Raji (cell line): Measurements from ENCODE around the gene CHCHD3.

Experiments used
- POLR2A ChIP-seq: IDR thresholded peaks from 2 replicates; pipeline ENCODE4 v1.6.1; 2011; ENCODE audit warnings: low read depth, low read length, control low read depth; ENCODE audit not compliant: insufficient read depth

Gene CHCHD3

GRCh38 chr7:132791036-132791435 lies 290.9 kb downstream of the CHCHD3 start:
- TF ChIP-seq POLR2A: no peak

DNA sequence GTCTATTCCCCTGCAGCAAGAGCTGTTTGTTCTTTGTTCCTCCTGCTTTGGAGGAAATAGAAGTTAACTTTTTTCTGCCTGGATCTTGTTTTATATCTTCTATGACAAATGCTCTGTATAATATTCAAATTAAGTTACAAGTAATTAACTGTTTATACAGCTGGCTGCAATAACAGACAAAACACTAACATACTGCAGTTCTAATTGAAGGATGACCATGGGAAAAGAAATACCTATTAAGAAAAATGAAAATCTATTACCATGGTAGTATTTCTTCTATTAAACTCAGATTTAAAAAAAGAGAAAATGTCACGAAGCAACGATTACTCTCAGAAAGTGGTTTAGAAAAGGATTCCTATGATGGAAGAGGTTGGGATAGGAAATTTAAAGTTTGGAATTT lies 291.8 kb downstream of the CHCHD3 start:
- TF ChIP-seq POLR2A: no peak

DNA sequence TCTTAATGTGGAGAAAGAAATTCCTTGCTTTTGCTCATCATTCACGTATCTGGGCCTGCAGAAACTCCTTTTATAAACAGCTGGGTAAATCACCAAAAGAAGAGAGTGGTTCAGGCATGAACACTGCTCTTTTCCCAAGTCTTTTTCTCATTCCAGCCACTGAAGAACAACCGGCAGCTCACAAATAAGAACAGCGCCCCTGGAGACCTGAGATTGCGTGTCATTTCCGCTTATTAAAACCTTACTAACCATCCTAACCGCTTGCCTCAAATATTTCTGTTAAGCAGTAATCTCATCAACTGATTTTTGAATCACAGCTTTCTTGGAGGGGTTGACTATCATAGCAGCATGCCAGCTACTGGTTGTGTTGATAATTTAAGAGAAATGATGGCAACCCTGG lies 292.6 kb downstream of the CHCHD3 start:
- no peak for TF ChIP-seq POLR2A

DNA sequence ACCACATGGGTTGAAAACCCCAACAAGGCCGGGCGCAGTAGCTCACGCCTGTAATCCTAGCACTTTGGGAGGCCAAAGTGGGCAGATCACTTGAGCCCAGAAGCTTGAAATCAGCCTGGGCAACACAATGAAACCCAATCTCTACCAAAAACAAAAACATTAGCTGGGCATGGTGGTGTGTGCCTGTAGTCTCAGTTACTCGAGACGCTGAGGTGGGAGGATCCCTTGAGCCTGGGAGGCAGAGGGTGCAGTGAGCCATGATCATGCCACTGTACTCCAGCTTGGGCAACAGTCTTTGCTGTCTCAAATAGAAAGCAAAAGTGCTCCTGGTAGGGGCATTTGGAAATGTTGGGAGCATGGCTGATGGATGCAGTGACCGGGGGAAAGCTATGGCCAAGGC lies 296.0 kb downstream of the CHCHD3 start:
- no peak for TF ChIP-seq POLR2A

- TF ChIP-seq POLR2A: no peak
These were observed 297.5 kb downstream of the CHCHD3 start for GRCh38 chr7:132784406-132784805.

DNA sequence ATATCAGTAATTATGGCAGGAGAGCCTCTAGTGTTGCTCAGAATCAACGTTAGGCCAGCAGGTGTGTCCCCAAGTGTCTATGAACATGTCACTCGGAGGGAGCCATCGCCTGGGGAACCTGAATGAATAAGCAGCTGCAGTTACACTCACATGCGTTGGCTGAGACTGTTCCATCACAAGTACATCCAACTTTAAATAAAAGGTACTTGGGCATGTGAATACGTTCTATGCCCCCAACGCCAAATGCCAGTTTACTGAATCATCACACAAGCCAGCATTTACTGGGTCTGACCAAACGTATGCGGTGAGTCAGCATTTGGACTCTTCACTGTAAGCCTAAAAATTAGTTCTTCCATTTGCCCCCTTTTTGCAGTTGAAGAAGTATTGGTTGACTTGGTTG lies 298.1 kb downstream of the CHCHD3 start:
- TF ChIP-seq POLR2A: no peak

DNA sequence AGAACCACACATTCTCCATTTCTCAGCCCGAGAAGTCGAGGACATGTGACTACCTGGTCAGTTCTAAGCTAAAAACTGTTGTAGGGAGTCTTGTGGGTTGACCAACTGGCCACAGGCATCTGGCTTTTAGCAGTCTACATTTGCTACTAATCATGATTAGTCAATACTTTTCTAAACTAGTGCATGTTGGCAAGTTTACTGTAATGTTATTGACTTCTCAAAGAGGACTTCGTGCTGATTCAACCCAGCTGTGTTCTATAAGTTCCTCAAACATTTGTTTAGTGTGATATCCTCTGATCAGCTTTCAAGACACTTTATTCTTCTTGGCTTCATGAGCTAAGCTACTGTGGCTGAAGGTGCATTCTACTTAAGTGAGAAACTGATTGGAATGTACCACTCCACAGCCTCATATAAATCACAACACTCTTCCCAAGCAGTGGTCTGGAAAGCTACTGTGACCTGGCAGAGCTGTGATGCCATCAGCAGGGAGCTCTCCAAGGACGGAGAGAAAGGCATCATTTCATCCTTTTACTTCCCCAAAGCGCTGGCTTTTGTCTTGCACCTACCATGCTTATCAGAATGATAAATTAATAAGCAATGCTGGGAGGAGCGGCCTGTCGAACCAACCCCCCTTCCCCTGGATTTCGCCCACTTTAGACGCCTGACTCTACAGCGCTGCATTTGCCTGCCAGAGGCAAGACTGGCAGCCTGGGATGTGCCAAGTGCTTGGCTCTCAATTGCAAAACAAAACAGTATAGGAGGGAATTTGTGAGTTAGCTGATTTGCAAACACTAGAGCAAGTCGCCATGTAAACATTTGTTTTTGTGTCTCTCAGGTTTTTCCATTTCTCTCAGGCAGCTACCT lies 298.9 kb downstream of the CHCHD3 start:
- TF ChIP-seq POLR2A: no peak

DNA sequence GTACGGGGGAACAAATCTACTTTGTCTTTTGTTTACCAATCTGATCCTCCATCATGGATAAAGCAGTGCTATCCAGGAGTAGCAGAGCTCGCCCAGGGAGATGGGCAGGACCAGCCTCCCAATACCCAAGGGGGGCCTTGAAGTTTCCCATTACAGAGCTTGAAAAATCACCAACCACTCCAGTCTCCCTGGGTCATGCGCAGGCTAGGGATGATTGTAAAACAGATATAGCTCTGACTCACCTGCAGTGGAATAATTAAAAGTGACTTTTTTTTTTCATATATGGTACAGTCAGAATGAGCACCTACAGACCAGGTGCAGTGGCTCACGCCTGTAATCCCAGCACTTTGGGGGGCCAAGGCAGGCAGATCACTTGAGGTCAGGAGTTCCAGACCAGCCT lies 301.1 kb downstream of the CHCHD3 start:
- TF ChIP-seq POLR2A: no peak

DNA sequence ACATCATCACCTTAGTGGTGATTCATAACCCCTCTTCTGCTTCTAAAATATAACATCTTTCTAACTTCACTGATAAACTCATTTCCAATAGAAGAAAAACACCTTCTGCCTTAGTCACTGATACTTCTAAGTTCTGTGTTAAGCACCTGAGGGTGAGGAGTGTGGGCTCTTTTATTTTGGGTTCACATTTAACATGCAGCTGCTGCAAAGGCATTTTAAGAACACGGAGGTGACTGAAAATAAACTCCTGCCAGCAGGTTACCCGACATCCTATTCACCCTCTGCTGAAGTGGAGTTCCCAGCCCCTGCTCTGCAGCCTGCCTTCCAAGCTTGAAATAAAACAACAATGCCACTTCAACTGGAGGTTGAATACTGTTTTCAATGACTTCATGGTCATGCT lies 302.7 kb downstream of the CHCHD3 start:
- no peak for TF ChIP-seq POLR2A

- TF ChIP-seq POLR2A: no peak
These were observed 303.1 kb downstream of the CHCHD3 start for GRCh38 chr7:132778761-132779160.

DNA sequence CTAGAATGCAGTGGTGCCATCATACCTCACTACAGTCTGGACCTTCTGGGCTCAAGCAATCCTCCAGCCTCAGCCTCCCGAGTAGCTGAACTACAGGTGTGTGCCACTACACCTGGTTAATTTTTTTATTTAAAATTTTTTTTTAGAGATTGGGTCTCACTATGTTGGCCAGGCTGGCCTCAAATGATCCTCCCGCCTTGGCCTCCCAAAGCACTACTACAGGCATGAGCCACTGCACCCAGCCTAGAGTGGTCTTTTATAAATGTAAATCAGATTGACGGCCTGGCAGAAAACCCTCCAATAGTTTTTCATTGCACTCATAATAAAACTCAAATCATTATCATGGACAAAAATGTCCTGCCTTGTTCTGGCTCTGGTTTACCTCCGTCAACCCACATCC lies 303.9 kb downstream of the CHCHD3 start:
- TF ChIP-seq POLR2A: no peak

GRCh38 chr7:132777414-132777813 lies 304.5 kb downstream of the CHCHD3 start:
- TF ChIP-seq POLR2A: no peak

- TF ChIP-seq POLR2A: no peak
These were observed 305.8 kb downstream of the CHCHD3 start for GRCh38 chr7:132776048-132776620.

- no peak for TF ChIP-seq POLR2A
These were observed 308.3 kb downstream of the CHCHD3 start for GRCh38 chr7:132773527-132773956.

DNA sequence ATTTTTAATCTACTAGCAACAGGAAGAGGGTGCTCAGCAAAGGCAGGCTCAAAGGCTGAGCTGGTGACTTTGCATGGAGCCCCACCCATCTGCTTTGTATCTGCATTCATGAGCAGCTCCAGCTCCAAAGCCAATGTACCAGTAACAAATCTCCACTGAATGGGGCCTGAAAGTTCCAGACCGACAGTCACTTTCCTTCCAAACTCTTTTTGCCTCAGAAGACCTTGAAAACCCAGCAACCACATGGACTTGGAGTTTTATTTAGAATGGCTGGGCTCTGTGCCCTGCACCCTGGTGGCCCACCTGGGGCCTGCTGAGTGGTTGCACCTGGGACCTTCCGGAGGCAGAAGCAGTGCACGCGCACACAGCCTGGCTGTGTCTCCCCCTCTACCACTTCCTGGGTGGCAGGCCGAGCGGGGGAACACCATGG lies 310.6 kb downstream of the CHCHD3 start:
- no peak for TF ChIP-seq POLR2A

GRCh38 chr7:132770055-132770454 lies 311.8 kb downstream of the CHCHD3 start:
- no peak for TF ChIP-seq POLR2A
